Ramos (cell line): ENCODE measurements around the gene ZBED4.
"Not testable (repeated sequence)": the region's sequence is repeated elsewhere in the genome, so short reads cannot be mapped to it uniquely, and the experiment has no call there.

Experiments used
- in situ Hi-C: fragments of 300-500 bp; cut with MboI; formaldehyde crosslinking; loops from one replicate; pipeline ENCODE4 v1.14.3; 2022; ENCODE audit warnings: low sequenced_read_pairs; ENCODE audit not compliant: unreplicated experiment

The ZBED4 gene

GRCh38 chr22:49852898-49853894 is at the start of gene ZBED4:
ZBED4 (plus strand) TSS chr22:49853844; CDS start chr22:49883663, 29,819 bp downstream.
- in situ Hi-C loops: no loop called here

GRCh38 chr22:49807129-49807528 is 46.5 kb upstream of the ZBED4 start:
- in situ Hi-C loops: no loop called here

DNA sequence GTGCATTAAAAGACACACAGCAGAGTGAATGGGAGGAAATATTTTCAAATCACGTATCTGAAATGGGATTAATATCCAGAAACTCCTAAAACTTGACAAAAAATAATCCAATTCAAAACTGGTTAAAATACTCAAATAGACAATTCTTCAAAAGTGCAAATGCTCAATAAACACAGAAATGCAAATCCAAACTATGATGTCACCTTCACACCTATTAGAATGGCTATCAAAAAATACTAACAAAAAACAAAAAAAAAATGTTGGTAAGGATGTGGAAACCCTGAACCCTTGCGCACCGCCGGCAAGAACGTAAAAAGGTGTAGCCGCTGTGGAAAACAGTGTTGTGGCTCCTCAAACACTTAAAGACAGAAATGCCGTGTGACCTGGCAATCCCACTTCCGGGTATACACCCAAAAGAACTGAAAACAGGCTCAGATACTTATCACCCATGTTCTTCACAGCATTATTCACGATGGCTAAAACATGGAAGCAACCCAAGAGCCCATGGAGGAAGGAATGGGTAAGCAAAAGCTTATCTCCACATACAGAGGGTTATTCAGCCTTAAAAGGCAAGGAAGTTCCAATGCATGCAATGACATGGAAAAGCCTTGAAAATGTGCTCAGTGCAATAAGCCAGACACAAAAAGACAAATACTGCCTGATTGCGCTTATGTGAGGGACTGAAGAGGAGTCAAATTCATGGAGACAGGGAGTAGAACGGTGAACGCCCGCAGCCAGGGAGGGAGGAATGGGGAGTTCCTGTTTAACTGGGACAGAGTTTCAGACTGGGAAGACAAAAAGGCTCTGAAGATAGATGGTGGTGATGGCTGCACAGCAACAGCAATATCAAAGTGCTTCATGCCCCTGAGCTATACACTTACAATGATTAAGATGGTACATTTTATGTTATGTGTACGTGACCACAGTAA is 45.6 kb upstream of the ZBED4 start:
- in situ Hi-C loops: no loop called here

- in situ Hi-C loops: no loop called here
Measured at GRCh38 chr22:49810363-49811019, 43.2 kb upstream of the ZBED4 start.

GRCh38 chr22:49811020-49811791 is 42.4 kb upstream of the ZBED4 start:
- in situ Hi-C loops: no loop called here

DNA sequence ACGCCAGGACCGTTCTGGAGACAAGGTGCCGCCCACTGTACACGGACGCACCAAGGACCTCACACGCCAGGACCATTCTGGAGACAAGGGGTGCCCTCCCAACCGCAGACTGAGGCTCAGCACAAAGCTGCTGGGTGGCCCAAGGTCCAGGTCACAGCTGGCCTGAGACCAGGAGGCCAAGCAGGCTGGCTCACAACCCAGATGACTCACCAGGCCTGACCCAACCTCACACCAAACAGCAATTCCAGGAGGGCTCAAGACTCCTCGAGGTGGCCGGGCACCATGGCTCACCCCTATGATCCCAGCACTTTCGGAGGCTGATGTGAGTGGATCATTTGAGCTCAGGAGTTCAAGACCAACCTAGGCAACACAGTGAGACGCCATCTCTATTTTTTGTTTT is 40.8 kb upstream of the ZBED4 start:
- in situ Hi-C loops: no loop called here

DNA sequence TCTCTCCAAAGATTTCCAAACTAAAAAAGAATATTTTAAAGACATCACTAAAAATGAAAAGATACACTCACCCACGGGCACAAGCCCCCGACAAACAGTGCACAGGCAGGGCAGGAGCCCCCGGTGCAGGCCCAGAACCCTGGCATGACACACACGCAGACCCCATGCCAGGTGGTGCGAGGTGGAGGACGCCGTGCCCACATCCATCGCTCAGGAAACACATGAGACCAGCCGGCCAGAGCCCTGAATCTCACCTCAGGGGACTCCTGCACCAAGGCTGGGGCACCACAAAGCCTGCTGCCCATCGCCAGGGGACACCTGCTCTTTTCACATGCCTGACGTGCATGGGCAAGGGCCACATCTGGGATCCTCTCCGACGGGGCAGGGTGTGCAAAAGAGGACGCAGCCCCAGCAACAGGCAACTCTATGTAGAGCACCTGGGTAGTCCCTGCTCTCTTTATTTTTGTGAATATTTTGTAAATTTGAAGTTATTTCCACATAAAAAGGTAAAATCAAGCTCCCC is 39.4 kb upstream of the ZBED4 start:
- in situ Hi-C loops: no loop called here

DNA sequence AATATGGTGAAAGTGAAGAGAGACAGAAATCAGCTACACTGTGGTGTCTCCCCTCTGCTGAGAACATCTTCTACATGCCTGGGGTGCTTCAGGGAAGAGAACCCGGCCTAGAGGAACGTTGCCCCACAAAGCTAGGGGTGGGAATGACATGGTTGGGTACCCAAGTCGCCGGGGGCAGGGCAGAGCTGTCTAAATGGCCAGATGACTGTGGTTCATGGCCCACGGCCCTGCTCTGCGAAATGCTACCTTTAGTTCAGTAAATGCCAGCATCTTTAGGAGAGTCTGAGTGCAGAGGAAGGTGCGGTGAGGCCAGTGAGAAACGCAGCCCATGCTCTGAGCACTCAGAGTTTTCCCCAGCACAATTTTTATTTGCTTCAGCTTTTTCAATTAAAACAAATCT is 38.8 kb upstream of the ZBED4 start:
- in situ Hi-C loops: no loop called here

GRCh38 chr22:49815641-49816091 is 38.0 kb upstream of the ZBED4 start:
- in situ Hi-C loops: no loop called here

DNA sequence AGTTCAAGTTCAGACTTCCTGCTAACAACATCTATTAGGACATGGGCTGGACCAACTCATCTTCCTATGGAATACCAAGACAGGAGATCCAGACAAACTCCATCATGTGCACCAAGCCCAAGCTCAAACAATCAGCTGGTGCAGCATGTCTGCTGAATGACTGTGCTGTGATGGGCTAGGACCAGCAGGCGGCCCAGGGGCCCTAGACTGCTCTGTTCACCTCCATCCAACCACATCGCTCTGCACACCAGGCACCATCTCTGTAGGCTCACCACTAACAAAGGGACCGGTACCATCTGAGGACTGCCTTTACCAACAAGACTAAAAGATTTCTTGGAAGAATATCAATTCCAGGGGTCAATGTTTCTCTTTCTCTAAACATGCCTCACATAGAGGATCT is 36.3 kb upstream of the ZBED4 start:
- in situ Hi-C loops: no loop called here

DNA sequence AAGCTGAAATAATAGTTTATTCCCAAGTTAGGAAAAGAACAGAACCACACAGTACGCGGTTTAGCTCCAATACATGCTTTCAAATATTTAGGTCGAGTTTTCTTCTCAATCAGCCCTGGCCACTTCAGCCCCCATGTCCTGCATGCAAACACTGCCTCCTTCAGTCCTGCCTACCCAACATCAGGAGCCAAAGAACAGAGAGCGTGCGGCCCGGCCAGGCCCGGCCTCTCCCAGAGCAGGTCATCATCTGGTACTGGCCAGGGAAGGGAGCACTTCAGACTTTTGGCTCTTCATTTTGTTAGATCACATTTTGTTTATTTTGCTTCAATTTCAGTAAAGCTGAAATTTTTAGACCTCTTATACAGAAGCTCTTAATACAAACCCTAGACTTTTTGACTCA is 32.7 kb upstream of the ZBED4 start:
- in situ Hi-C loops: no loop called here

- in situ Hi-C loops: not testable (repeated sequence)
Measured at GRCh38 chr22:49821741-49822140, 31.9 kb upstream of the ZBED4 start.

GRCh38 chr22:49823289-49824045 is 30.2 kb upstream of the ZBED4 start:
- in situ Hi-C loops: no loop called here

DNA sequence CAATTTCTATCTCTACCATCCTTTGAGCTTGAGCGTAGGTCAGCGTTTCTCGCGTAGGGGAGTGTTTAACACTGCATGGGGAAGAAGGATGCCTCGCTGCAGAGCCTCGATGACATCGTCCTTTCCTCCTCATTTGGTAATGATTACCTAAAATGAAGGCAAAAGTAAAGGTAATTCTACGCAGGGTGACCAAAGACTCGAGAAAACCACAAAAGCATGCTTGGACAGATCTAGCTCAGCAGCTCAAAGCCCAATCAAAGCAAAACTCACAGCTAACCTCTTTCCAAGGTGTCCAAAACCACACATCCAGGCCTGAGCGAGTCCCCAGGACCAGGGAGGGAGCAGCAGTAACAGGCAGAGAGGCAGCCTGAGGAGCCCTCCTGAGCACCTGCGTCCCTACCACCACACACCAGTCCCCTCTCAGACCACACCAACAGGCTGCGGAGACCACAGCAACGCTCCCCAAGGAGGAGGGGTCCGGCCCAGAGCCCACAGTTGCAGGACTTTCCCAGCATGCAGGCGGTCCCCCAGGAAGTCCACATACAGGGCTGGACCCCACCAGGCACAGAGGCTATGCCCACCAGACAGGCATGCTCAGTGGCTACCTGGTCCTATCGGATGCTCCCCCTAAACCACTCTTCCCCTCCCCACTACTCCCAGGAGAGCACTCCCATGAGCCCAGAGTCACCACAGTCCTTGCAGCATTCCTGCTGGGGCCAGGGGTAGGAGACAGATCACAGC is 29.3 kb upstream of the ZBED4 start:
- in situ Hi-C loops: no loop called here

DNA sequence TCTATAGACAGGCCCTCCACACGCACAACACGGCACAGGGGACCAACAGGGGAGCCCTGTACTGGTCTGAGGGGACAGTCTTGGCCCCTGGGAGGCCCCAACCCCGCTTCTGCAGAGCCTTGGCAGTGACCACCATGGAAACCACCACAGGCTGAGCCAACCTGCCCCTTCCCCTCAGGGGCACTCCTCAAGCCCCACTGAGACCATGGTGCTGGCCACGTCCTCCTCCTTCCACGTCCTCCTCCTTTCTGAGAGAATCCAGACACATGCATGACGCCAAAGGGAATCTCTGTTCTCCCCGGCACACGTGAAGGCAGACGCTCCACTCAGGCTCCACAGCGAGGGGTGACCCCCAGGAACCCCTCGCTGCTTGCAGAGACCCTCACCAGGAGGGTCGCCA is 28.7 kb upstream of the ZBED4 start:
- in situ Hi-C loops: no loop called here

DNA sequence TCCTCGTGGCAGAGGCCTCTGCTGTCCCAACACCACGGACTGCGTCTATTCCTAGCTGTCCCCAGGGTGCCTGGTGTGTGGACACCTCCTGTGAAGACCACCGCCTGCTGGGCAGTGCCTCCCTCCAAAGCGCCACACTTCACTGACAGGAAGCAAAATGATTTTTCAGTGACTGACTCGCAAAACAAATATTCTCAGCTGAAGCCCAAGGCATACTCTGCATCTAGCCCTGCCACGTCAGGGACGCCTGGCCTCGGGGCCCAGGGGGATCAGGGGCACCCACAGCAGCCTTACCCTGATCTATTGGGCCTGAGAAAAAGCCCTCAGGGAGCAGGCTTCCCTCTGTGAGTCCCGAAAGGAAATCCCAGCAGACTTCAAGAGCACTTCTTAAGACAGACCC is 28.2 kb upstream of the ZBED4 start:
- in situ Hi-C loops: no loop called here

DNA sequence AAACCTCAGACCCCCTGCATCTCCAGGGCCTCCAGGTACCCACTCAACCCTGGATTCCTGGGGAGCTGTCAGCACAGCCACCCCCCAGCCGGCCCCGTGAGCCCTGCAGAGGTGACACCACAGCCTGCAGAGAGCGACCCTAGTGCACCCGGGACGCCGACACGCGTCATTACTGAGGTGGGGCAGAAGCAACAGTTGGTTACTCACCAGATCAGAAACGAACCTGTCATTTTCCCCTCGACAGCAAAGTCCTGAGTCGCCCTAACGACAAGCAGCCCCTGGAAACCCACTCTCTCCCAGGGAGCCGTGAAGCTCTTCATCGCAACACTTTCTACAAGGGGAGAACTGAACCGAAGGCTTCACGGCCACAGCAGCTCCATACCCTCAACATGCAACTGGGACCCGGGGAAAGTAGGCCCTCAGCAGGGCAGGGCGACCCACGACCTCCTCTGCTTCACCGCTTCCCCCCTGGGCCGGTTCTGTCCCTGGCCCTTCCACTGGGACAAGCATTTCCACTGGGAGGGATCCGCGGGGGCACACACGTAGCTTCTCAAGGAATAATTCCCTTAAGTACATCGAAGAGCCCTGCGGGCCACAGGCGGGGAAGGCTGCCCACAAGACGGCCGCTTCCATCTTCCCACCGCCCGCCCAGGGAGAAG is 27.6 kb upstream of the ZBED4 start:
- in situ Hi-C loops: no loop called here
